KMS-11 (cell line): ENCODE results near the gene FDPS.

Experiments
- H2AFZ ChIP-seq: fragments of 200-600 bp; sonication (generic); 2 replicates; pipeline ENCODE4 v1.6.1; 2016; ENCODE audit warnings: antibody characterized with exemption, mixed run types, low read depth
- H3K27ac ChIP-seq: fragments of 200-600 bp; sonication (generic); 2 replicates; pipeline ENCODE4 v1.6.1; 2016; ENCODE audit warnings: mild to moderate bottlenecking, mixed run types
- H3K27me3 ChIP-seq: fragments of 200-600 bp; sonication (generic); 2 replicates; pipeline ENCODE4 v1.6.1; 2017; ENCODE audit warnings: mild to moderate bottlenecking, low read depth, mixed run types, moderate library complexity; ENCODE audit not compliant: insufficient read depth
- H3K36me3 ChIP-seq: fragments of 200-600 bp; sonication (generic); 2 replicates; pipeline ENCODE4 v1.6.1; 2017; ENCODE audit warnings: mild to moderate bottlenecking, mixed run types; ENCODE audit not compliant: insufficient read depth
- H3K4me1 ChIP-seq: fragments of 200-600 bp; sonication (generic); 2 replicates; pipeline ENCODE4 v1.6.1; 2016; ENCODE audit warnings: mild to moderate bottlenecking, low read depth, mixed run types; ENCODE audit not compliant: poor library complexity, severe bottlenecking
- H3K4me2 ChIP-seq: fragments of 200-600 bp; sonication (generic); 2 replicates; pipeline ENCODE4 v1.7.0; 2016; ENCODE audit warnings: mild to moderate bottlenecking, mixed run types
- H3K4me3 ChIP-seq: fragments of 200-600 bp; sonication (generic); IDR thresholded peaks from 2 replicates; pipeline ENCODE4 v1.6.1; 2017; ENCODE audit warnings: low read depth, low read length, mixed read lengths; ENCODE audit not compliant: insufficient read depth
- H3K79me2 ChIP-seq: fragments of 200-600 bp; sonication (generic); 2 replicates; pipeline ENCODE4 v1.6.1; 2016; ENCODE audit warnings: low read depth, mixed run types; ENCODE audit not compliant: insufficient read depth
- H3K9ac ChIP-seq: fragments of 200-600 bp; sonication (generic); 2 replicates; pipeline ENCODE4 v1.6.1; 2016; ENCODE audit warnings: mild to moderate bottlenecking, mixed run types
- H4K20me1 ChIP-seq: fragments of 200-600 bp; sonication (generic); 2 replicates; pipeline ENCODE4 v1.6.1; 2016; ENCODE audit warnings: mild to moderate bottlenecking, mixed run types; ENCODE audit not compliant: insufficient read depth
- CTCF ChIP-seq: fragments of 200-600 bp; sonication (generic); conservative IDR thresholded peaks from 2 replicates; pipeline ENCODE4 v1.6.1; 2017; ENCODE audit warnings: low read depth, mild to moderate bottlenecking, antibody characterized with exemption, low read length, moderate library complexity, mixed read lengths

Gene FDPS

GRCh38 chr1:155334962-155335361, 26.3 kb downstream of the FDPS start:
- no peak overlapping the region for H3K4me3 ChIP-seq
- peaks cover 4% of the 10 kb centered on the region; the same call in 1 of the 2 replicates for H3K36me3 ChIP-seq
- H4K20me1 ChIP-seq = no peaks in the 10 kb centered on the region; the same call in 1 of the 2 replicates
- no peaks in the 10 kb centered on the region for H3K79me2 ChIP-seq
- no peak for TF ChIP-seq CTCF
- no peak overlapping the region for H3K4me2 ChIP-seq
- H3K9ac ChIP-seq = no peak overlapping the region
- H3K4me1 ChIP-seq = no peaks in the 10 kb centered on the region
- H3K27me3 ChIP-seq = no peaks in the 10 kb centered on the region
- H3K27ac ChIP-seq = no peak overlapping the region
- no peak overlapping the region for H2AFZ ChIP-seq

GRCh38 chr1:155339515-155340097, 30.9 kb downstream of the FDPS start:
- peaks cover 41% of the 10 kb centered on the region; the same call in 1 of the 2 replicates for H3K36me3 ChIP-seq
- H3K9ac ChIP-seq = no peak overlapping the region
- H2AFZ ChIP-seq = no peak overlapping the region
- TF ChIP-seq CTCF = no peak
- no peak overlapping the region for H3K4me3 ChIP-seq
- H4K20me1 ChIP-seq = no peaks in the 10 kb centered on the region; the same call in 1 of the 2 replicates
- H3K27me3 ChIP-seq = no peaks in the 10 kb centered on the region
- no peaks in the 10 kb centered on the region for H3K79me2 ChIP-seq
- H3K4me1 ChIP-seq = no peaks in the 10 kb centered on the region
- H3K27ac ChIP-seq = no peak overlapping the region
- no peak overlapping the region for H3K4me2 ChIP-seq

- Histone ChIP-seq H3K27ac (no peak overlapping the region), H3K36me3 (peaks cover 58% of the 10 kb centered on the region; the same call in 1 of the 2 replicates), H3K4me2 (no peak overlapping the region), H3K4me3 (no peak overlapping the region), H3K27me3 (no peaks in the 10 kb centered on the region), H3K4me1 (no peaks in the 10 kb centered on the region), H2AFZ (no peak overlapping the region), H3K79me2 (no peaks in the 10 kb centered on the region), H3K9ac (no peak overlapping the region), H4K20me1 (no peaks in the 10 kb centered on the region; the same call in 1 of the 2 replicates)
- TF ChIP-seq CTCF = no peak
Observed at GRCh38 chr1:155342842-155343241, 34.2 kb downstream of the FDPS start.

GRCh38 chr1:155352631-155353030, 44.0 kb downstream of the FDPS start:
- no peak for TF ChIP-seq CTCF
- Histone ChIP-seq H3K4me3 (no peak overlapping the region), H3K27ac (no peak overlapping the region), H3K4me1 (no peaks in the 10 kb centered on the region), H3K4me2 (no peak overlapping the region), H3K36me3 (peaks cover 48% of the 10 kb centered on the region), H3K79me2 (no peaks in the 10 kb centered on the region), H3K9ac (no peak overlapping the region), H2AFZ (no peak overlapping the region), H3K27me3 (no peaks in the 10 kb centered on the region), H4K20me1 (no peaks in the 10 kb centered on the region)
